K562 (cell line): Measurements from ENCODE around the gene METTL23. TPM values are rescaled to one million over a fixed set of nuclear protein-coding genes. Genes with fewer than 3 reads are reported as not detected.

Source experiments
- CBX3 ChIP-seq, 2 experiments: IDR thresholded peaks; 1 replicate in 1 of 2; 2 replicates in 1 of 2; pipeline ENCODE4 v1.6.1; 2012; ENCODE audit warnings: inconsistent platforms in 2 of 2, low read length in 2 of 2, borderline replicate concordance in 1 of 2, control low read depth in 1 of 2
- CCAR2 ChIP-seq: fragments of 200-400 bp; formaldehyde crosslinking; IDR thresholded peaks from 2 replicates; pipeline ENCODE4 v1.6.1; 2017; ENCODE audit warnings: mild to moderate bottlenecking, low read depth, low read length
- EZH2 ChIP-seq: IDR thresholded peaks from 2 replicates; pipeline ENCODE4 v1.6.1; 2012; ENCODE audit warnings: low read depth, mild to moderate bottlenecking, inconsistent platforms, low read length, borderline replicate concordance
- HMG20B ChIP-seq: fragments of 250-450 bp; sonication (Bioruptor Pico); IDR thresholded peaks from 2 replicates; pipeline ENCODE4 v1.5.0; 2021; ENCODE audit warnings: mild to moderate bottlenecking
- KDM1A ChIP-seq, 2 experiments: fragments of 450-650 bp; IDR thresholded peaks; 2 replicates each; pipeline ENCODE4 v1.6.1; 2016; ENCODE audit warnings: mild to moderate bottlenecking in 2 of 2
- KDM5B ChIP-seq: fragments of 200-600 bp; sonication (generic); IDR thresholded peaks from 2 replicates; pipeline ENCODE4 v1.6.1; 2012; ENCODE audit warnings: low read depth, mild to moderate bottlenecking, moderate library complexity, low read length, control low read depth, inconsistent platforms; ENCODE audit not compliant: insufficient replicate concordance
- RAD51 ChIP-seq: fragments of 450-650 bp; IDR thresholded peaks from 2 replicates; pipeline ENCODE4 v1.7.1; 2016; ENCODE audit warnings: low read depth, mild to moderate bottlenecking, borderline replicate concordance
- RCOR1 ChIP-seq, 2 experiments: IDR thresholded peaks; 2 replicates each; pipeline ENCODE4 v1.6.1; 2012; ENCODE audit warnings: low read depth in 2 of 2, low read length in 2 of 2, borderline replicate concordance in 1 of 2, improper control_type of control experiment in 1 of 2
- SRSF1 ChIP-seq: fragments of 200-400 bp; formaldehyde crosslinking; IDR thresholded peaks from 2 replicates; pipeline ENCODE4 v1.6.1; 2017; ENCODE audit warnings: mild to moderate bottlenecking, low read depth, low read length, moderate library complexity
- TAF15 ChIP-seq: fragments of 200-400 bp; formaldehyde crosslinking; IDR thresholded peaks from 2 replicates; pipeline ENCODE4 v1.6.1; 2017; ENCODE audit warnings: mild to moderate bottlenecking, low read depth, low read length, moderate library complexity
- ZNF584 ChIP-seq: fragments of 200-800 bp; sonication (Bioruptor generic); IDR thresholded peaks from 2 replicates; pipeline ENCODE4 v1.6.1; 2016; ENCODE audit warnings: low read depth, mild to moderate bottlenecking, missing genetic modification characterization, missing compliant biosample characterization
- ZNF76 ChIP-seq: fragments of 250-450 bp; sonication (Bioruptor Pico); IDR thresholded peaks from 2 replicates; pipeline ENCODE4 v1.4.0; 2020; ENCODE audit warnings: mild to moderate bottlenecking, moderate library complexity, borderline replicate concordance
- polyA plus RNA-seq, 8 experiments: library from polyadenylated mRNA; depleted of rRNA in 4 of 8; stranded (reverse) in 5 of 8; unstranded in 3 of 8; fragments of >200 nt; fragmentation: Nextera tagmentation in 2 of 8; fragmentation: Illumina TruSeq in 1 of 8; extraction: Ambion mirVana in 2 of 8; extraction: Trizol in 1 of 8; gene quantifications; 2 replicates each; pipeline versions ENCODE4 v1.2.1 to v1.2.3, GENCODE V29; 2011 to 2014; ENCODE audit warnings: inconsistent platforms in 1 of 8, missing spikeins in 1 of 8
- total RNA-seq, 7 experiments: library from RNA; depleted of rRNA in 6 of 7; stranded (reverse); fragments of >200 nt in 6 of 7; fragmentation: Illumina TruSeq in 2 of 7; extraction: Trizol in 2 of 7; gene quantifications; 2 replicates each; pipeline versions ENCODE4 v1.2.1 to v1.2.3, GENCODE V29; 2011 to 2021; ENCODE audit warnings: low replicate concordance in 1 of 7
- TF ChIP-seq, protein P1 (sequence below): sonication (generic); formaldehyde crosslinking; IDR thresholded peaks from 2 replicates; pipeline ENCODE4 v1.8.1; 2023; ENCODE audit warnings: mild to moderate bottlenecking, missing genetic modification reagents
- TF ChIP-seq, protein P2 (sequence below): fragments of 250-450 bp; sonication (Bioruptor Pico); IDR thresholded peaks from 2 replicates; pipeline ENCODE4 v1.4.0; 2020; ENCODE audit warnings: mild to moderate bottlenecking, moderate library complexity
- TF ChIP-seq, protein P3 (sequence below): conservative IDR thresholded peaks from 2 replicates; pipeline ENCODE4 v1.6.1; 2011; ENCODE audit warnings: low read depth, mild to moderate bottlenecking, low read length; ENCODE audit not compliant: control insufficient read depth
- TF ChIP-seq, protein P4 (sequence below): fragments of 250-450 bp; sonication (Bioruptor Pico); IDR thresholded peaks from 2 replicates; pipeline ENCODE4 v1.5.1; 2021; ENCODE audit warnings: mild to moderate bottlenecking

The METTL23 gene
- total and polyA plus RNA-seq, 9 of the 15 experiments (the other 6 are each of a cell fraction or from before 2014, with no cell fraction given) = 29.4 to 67.3 (median 41.6) TPM

DNA sequence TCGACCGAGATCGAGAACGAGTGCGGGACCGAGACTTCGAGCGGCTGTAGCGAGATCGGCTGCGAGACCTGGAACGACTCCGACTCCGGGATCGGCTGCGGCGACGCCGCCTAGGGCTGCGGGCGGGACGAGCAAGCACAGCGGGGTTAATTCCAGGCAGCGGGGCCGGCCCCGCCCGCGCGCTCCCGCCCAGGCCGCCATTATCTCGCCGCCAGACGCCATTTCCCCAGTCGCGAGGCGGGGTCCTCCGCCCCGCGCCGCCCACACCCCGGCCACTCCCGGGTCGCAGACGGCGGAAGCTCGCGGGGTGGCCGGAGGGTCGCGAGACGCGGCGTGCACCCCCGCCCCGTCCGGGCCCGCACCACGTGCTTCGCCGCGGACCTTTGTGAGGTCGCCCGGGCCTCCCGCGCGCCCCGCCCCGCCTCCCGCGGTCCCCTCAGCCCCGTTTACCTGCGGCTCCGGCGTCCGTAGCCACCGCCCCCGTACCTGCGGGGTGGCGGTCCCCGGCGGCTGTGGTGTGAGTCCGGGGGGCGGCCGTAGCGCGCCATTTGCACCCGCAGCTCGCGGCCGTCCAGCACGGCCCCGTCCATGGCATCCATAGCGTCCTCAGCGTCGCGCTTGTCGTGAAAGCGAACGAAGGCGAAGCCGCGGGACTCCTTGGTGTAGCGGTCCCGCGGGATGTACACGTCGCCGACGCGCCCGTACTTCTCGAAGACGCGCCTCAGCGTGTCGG is 9.9 kb downstream of the METTL23 start (continued):
- TF ChIP-seq, protein P1, sequence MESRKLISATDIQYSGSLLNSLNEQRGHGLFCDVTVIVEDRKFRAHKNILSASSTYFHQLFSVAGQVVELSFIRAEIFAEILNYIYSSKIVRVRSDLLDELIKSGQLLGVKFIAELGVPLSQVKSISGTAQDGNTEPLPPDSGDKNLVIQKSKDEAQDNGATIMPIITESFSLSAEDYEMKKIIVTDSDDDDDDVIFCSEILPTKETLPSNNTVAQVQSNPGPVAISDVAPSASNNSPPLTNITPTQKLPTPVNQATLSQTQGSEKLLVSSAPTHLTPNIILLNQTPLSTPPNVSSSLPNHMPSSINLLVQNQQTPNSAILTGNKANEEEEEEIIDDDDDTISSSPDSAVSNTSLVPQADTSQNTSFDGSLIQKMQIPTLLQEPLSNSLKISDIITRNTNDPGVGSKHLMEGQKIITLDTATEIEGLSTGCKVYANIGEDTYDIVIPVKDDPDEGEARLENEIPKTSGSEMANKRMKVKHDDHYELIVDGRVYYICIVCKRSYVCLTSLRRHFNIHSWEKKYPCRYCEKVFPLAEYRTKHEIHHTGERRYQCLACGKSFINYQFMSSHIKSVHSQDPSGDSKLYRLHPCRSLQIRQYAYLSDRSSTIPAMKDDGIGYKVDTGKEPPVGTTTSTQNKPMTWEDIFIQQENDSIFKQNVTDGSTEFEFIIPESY = peak; percentile 66; the same call in 1 of the 2 replicates
- TF ChIP-seq RAD51 (no peak), HMG20B (CRISPR knock-in tag) (no peak), KDM1A (IDR thresholded peaks at IDR 0.05) (no peak), TAF15 (no peak), CCAR2 (no peak), SRSF1 (peak; percentile 90; the same call in 1 of the 2 replicates), RCOR1 (IDR thresholded peaks at IDR 0.05; ENCODE audit: borderline replicate concordance in 1 of 2, low read depth in 2 of 2, low read length in 2 of 2) (peak in 1 of 2 experiments; percentile 29; a peak in 1 of 4 replicates), ZNF76 (no peak), CBX3 (IDR thresholded peaks at IDR 0.05; ENCODE audit: borderline replicate concordance in 1 of 2, low read length in 2 of 2) (0 out of 3 replicates have a peak, but pooled peaks of 1 of the 2 experiments have one; percentile 38), EZH2 (no peak), KDM5B (no peak), ZNF584 (CRISPR knock-in tag) (no peak)
- TF ChIP-seq, protein P2, sequence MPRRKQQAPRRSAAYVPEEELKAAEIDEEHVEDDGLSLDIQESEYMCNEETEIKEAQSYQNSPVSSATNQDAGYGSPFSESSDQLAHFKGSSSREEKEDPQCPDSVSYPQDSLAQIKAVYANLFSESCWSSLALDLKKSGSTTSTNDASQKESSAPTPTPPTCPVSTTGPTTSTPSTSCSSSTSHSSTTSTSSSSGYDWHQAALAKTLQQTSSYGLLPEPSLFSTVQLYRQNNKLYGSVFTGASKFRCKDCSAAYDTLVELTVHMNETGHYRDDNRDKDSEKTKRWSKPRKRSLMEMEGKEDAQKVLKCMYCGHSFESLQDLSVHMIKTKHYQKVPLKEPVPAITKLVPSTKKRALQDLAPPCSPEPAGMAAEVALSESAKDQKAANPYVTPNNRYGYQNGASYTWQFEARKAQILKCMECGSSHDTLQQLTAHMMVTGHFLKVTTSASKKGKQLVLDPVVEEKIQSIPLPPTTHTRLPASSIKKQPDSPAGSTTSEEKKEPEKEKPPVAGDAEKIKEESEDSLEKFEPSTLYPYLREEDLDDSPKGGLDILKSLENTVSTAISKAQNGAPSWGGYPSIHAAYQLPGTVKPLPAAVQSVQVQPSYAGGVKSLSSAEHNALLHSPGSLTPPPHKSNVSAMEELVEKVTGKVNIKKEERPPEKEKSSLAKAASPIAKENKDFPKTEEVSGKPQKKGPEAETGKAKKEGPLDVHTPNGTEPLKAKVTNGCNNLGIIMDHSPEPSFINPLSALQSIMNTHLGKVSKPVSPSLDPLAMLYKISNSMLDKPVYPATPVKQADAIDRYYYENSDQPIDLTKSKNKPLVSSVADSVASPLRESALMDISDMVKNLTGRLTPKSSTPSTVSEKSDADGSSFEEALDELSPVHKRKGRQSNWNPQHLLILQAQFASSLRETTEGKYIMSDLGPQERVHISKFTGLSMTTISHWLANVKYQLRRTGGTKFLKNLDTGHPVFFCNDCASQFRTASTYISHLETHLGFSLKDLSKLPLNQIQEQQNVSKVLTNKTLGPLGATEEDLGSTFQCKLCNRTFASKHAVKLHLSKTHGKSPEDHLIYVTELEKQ (CRISPR knock-in tag) = no peak
- TF ChIP-seq, protein P3, sequence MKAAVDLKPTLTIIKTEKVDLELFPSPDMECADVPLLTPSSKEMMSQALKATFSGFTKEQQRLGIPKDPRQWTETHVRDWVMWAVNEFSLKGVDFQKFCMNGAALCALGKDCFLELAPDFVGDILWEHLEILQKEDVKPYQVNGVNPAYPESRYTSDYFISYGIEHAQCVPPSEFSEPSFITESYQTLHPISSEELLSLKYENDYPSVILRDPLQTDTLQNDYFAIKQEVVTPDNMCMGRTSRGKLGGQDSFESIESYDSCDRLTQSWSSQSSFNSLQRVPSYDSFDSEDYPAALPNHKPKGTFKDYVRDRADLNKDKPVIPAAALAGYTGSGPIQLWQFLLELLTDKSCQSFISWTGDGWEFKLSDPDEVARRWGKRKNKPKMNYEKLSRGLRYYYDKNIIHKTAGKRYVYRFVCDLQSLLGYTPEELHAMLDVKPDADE = peak; percentile 89
- TF ChIP-seq, protein P4, sequence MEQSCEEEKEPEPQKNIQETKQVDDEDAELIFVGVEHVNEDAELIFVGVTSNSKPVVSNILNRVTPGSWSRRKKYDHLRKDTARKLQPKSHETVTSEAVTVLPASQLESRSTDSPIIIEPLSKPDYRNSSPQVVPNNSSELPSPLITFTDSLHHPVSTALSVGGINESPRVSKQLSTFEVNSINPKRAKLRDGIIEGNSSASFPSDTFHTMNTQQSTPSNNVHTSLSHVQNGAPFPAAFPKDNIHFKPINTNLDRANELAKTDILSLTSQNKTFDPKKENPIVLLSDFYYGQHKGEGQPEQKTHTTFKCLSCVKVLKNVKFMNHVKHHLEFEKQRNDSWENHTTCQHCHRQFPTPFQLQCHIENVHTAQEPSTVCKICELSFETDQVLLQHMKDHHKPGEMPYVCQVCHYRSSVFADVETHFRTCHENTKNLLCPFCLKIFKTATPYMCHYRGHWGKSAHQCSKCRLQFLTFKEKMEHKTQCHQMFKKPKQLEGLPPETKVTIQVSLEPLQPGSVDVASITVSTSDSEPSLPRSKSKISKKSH (CRISPR knock-in tag) = no peak
